ENCODE data around the gene RAB11FIP3.

Gene RAB11FIP3

DNA sequence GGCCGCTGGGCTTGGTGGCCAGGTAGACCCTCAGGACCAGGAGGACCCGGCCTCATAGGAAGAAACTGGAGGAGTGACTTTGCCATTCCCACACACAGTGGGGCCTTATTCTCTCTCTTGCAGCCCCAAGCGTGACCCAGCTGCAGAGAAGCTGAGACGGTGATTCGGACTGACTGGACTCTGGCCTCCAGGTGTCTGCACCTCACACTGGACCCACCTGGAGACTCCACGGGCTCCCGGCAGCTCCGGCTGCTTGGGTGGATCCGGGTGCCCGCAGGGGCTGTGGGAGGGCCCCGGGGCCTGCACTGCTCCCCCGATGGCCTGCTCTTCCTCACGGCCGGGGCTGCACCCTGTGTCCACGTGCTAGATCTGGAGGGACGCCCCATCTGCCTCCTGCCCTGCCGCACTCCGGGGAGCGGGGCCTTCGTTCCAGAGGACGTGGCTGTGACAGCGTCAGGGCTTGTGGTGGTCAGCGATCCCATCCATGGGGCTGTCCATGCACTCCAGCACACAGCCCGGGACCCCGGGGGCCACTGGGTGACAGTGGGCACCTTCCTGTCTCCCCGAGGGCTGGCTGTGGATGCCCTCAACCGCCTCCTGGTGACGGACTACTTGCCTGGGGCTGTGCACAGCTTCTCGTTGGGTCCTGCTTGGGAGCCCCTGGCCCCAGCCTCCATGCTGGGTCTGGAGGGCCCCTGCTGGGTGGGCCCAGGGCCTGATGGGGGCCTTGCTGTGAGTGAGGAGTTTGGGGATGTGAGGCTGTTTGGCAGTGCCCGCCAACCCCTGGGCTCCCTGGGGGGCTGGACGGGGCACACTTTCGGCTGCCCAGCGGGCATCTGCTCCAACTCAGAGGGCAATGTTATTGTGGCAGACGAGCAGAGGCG lies 142.2 kb downstream of the RAB11FIP3 start:
- no peak for DNase-seq

DNA sequence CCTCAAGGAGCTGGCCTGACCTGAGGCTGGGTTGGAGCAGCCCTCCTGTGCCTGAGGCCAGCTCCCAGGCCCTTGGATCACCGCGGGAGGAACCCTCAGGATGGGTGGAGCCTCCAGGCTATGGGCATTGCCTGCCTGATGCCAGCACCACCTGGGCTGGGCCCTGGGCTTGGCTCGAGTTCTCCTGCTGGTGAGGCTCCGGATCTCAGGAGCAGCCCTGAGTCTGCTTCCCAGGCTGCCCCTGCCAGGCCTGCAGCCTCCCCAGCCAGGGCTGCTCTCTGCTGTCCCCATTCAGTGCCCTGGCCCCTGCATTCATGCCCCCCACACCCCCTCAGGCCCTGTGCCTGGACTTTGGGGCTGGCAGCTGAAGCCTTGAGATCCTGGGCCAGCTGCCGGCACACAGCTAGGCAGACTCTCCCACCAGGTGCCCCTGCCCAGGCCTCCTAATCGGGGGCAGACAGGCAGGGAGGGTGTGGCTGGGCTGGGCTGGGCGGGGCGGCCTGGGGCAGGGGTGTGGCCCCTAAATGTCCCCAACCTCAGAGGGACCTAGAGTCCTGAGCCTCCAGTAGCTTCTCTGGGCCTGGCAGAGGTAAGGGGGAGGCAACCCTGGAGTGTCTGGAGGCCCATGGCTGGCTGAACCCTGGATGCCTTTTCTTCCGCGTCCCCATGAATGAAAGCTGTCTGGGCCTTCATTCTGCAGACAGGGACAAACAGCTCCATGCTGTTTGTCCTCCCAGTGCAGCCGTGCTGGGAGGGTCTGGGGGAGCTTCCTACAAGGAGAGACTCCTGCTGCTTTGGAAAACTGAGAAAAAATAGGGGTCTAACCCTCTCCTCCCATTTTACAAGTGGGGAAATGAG lies 143.2 kb downstream of the RAB11FIP3 start:
- DNase-seq = no peak

DNA sequence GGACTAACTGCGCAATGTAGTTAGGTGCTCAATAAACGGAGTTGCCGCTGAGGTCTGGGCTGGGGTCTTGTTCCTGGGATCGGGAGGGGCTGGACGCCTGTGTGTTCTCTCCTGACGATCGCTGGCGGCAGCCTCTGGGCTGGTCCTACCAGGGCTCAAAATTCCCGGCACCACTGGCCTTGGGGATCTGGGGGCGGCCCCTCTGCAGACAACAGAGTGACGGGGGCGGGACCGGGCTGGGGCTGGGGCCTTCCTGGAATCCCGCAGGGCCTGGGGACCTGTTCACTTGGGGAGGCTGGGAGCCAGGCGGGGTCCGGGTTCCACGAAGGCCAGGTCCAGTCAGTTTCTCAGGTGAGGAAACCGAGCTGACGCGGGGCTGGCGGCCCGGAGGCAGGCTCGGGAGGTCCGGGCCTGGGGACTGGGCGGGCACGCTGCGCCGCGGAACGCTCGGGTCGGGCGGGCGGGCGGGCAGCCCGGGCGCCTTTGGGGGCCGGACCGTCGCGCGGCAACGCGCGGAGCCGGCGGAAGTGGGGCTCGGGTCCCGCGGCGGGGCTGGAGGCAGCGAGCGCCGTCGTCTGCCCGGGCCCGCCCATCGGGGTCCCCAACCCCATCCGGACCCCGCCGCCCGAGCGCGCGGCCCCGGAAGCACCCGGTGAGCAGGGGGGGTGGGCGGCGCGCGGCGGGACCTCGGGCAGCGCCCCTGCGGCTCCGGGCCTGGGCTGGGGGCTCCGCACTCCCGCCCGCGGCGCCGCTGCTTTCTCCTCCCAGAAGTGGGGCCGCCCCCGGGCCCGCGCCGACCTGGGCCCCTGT lies 144.2 kb downstream of the RAB11FIP3 start, which contains the start of gene PIGQ:
TSS of gene PIGQ (plus strand) at position 524 of the 810 bp plus-strand sequence. CDS start 4,107 bp downstream, outside the sequence.
- peak; percentile 67 for DNase-seq

All from fibroblast of skin of scalp (primary cell).